Vagina (tissue), 2 donors: ENCODE results near the gene NBPF20.
"Not testable (repeated sequence)": the region's sequence is repeated elsewhere in the genome, so short reads cannot be mapped to it uniquely, and the experiment has no call there.

Experiments
- POLR2A ChIP-seq, 2 donors: fragments of 450-650 bp; IDR thresholded peaks; one replicate each; pipeline ENCODE4 v1.6.1; 2017; ENCODE audit warnings: antibody characterized with exemption in 2 of 2, mild to moderate bottlenecking in 2 of 2, moderate library complexity in 2 of 2
- POLR2AphosphoS5 ChIP-seq, 2 donors: sonication (generic); formaldehyde crosslinking; IDR thresholded peaks; one replicate each; pipeline ENCODE4 v1.9.0; 2017; ENCODE audit warnings: antibody characterized with exemption in 2 of 2, mild to moderate bottlenecking in 2 of 2, low read depth in 1 of 2; ENCODE audit not compliant: insufficient read depth in 1 of 2
- TF ChIP-seq, protein P1 (sequence below), 3 experiments: fragments of 450-650 bp in 2 of 3; fragments of 200-600 bp in 1 of 3; sonication (generic) in 1 of 3; IDR thresholded peaks; one replicate each; pipeline ENCODE4 v1.5.1; 2017 to 2019; ENCODE audit warnings: antibody characterized with exemption in 3 of 3, mild to moderate bottlenecking in 2 of 3, moderate library complexity in 2 of 3

- TF ChIP-seq, protein P1, sequence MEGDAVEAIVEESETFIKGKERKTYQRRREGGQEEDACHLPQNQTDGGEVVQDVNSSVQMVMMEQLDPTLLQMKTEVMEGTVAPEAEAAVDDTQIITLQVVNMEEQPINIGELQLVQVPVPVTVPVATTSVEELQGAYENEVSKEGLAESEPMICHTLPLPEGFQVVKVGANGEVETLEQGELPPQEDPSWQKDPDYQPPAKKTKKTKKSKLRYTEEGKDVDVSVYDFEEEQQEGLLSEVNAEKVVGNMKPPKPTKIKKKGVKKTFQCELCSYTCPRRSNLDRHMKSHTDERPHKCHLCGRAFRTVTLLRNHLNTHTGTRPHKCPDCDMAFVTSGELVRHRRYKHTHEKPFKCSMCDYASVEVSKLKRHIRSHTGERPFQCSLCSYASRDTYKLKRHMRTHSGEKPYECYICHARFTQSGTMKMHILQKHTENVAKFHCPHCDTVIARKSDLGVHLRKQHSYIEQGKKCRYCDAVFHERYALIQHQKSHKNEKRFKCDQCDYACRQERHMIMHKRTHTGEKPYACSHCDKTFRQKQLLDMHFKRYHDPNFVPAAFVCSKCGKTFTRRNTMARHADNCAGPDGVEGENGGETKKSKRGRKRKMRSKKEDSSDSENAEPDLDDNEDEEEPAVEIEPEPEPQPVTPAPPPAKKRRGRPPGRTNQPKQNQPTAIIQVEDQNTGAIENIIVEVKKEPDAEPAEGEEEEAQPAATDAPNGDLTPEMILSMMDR (IDR thresholded peaks at IDR 0.05), result not testable (repeated sequence)
- not testable (repeated sequence) for TF ChIP-seq POLR2AphosphoS5 (IDR thresholded peaks at IDR 0.05; ENCODE audit: insufficient read depth in 1 of 2, low read depth in 1 of 2); POLR2A (IDR thresholded peaks at IDR 0.05)
Observed at GRCh38 chr1:145472731-145473130, 47.3 kb upstream of the NBPF20 start.
